ENCODE results near the gene LIN9.
"Not testable (repeated sequence)": the region's sequence is repeated elsewhere in the genome, so short reads cannot be mapped to it uniquely, and the experiment has no call there.

- not testable (repeated sequence) for TF ChIP-seq CTCF (conservative IDR thresholded peaks at IDR 0.05); ZFX (IDR thresholded peaks at IDR 0.05)
Measured at GRCh38 chr1:226340111-226340510, 31.1 kb upstream of the LIN9 start.
